Measurements from ENCODE around the gene DUSP10. TPM values are rescaled to one million over a fixed set of nuclear protein-coding genes. Genes with fewer than 3 reads are reported as not detected.

The DUSP10 gene
- total RNA-seq, 1 donor from 2014 or later = 5.8 TPM

DNA sequence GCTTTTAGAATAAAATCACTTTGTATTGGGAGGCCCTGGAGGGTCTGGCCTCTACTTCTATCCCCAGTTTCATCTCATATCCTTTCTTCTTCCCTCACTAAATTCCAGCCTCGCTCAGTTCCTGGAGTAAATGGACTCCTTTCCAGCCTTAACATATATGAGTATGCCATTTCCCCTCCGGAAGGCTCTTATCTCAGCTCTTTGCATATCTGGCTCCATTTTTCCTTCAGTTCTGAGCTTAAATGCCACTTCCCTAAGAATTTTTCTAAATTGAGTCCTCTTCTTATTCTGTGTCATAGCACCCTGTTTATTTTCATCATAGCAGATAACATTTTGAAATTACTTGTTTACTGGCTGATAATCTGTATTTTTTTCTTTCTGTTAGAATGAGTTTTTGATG, 20.2 kb upstream of the DUSP10 start:
- DNase-seq = no peak

DNA sequence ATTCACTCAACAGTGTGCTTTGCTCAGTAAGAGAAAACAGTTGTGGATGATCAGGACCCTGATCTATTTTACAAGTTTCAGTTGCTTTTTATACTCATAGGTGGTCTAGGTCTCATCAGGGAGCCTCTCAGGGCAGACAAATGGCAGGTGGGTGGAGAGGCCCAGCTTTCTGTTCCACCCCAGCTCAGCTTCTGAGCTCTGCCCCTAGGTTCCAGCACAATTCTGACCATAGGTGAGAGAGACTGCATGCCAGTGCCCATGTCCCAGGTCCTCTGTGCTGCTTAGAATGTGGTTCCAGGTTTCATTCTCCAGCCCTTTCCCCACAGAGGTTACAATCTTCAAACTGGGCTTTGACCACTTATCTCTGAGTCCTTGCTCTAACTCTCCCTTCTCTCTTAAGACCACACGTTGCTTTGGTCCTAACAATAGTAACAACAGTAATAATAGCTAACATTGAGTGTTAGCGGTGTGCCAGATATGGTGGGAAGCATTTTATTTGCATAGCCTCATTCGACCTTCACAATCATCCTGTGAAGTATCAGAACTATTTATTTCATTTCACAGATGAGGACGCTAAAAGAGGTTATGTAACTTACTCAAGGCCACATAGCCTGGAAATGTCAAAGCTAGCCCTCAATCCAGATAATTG, 19.6 kb upstream of the DUSP10 start:
- DNase-seq = no peak

DNA sequence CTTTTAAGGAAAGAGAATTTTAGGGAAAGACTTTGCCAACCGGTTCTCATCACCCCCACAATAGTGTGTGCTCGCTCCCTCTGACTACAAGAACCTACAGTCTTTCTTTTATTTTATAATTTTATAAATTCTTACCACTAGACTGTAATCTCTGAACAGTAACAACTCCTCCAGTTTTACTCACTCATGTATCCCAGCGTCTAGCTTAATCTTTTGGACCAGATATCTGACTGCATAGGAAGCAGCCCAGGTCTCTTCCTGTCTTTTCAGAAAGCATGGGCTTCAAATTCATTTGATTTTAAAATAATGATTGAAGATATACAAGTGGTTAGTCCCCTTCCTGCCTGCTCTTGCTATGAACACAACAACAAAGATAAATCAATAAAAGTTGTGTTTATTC, 19.0 kb upstream of the DUSP10 start:
- DNase-seq = no peak

DNA sequence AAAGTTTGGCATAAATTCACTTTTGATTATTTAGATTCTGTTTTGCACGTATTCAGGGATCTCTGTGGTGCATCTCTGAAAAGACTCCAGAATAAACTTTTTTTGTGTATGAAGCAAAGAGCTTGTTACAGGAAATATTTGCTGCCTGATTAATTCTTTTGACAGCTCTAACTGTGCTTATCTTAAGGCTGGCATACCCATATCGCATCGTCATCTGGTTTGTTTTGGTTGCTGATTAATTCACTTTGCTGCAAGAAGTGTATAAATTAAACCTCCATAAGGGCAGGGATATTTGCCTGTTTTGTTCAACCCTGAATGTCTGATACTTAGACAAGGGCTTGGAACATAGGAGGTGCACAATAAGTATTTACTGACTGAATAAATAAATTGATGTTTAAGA, 17.5 kb upstream of the DUSP10 start:
- DNase-seq = peak; percentile 24

GRCh38 chr1:221758455-221758854, 16.6 kb upstream of the DUSP10 start:
- no peak for DNase-seq

GRCh38 chr1:221756830-221757551, 15.1 kb upstream of the DUSP10 start:
- DNase-seq = no peak

- DNase-seq = no peak
These were observed 11.9 kb upstream of the DUSP10 start for GRCh38 chr1:221753828-221754188.

DNA sequence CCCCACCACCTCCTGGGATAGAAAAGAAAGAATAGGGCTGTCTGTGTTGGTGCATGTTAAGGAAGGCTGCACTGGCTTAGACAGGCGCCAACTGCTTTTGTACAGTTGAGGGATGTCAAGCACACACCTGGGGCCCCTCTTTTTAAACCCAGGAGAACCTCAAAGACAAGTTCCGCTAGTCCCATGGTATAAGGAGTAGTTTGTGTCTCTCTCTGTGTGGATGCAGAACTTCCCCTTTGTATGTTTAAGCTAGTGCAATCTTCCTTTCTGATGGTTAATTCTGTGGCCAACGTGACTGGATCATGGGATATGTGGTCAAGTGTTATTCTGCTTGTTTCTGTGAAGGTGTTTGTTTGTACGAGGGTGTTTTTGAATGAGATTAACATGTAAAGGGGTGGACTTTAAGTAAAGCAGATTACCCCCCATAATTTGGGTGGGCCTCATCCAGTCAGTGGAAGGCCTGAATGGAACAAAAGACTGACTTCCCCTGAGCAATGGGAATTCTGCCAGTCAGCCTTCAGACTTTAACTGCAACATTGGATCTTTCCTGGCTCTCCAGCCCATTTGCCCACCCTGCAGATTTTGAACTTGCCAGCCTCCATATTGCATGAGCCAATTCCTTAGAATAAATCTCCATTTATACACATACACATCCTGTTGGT, 9.5 kb upstream of the DUSP10 start:
- no peak for DNase-seq

DNA sequence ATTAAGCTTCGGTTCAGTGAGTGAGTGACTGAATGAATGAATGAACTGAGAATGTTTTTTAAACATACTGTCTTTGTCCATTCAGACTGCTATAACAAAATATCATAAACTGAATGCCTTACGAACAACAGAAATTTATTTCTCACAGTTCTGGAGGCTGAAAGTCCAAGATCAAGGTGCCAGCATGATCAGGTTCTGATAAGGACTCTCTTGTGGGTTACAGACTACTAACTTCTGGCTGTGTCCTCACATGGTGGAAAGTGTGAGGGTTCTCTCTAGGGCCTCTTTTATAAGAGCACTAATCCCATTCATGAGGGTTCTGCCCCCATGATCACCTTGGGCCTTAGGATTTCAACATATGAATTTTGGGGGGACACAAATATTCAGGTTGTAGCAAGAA, 7.1 kb upstream of the DUSP10 start:
- DNase-seq = no peak

GRCh38 chr1:221747839-221748238, 6.0 kb upstream of the DUSP10 start:
- no peak for DNase-seq

- peak; percentile 7 for DNase-seq
These were observed 1.7 kb upstream of the DUSP10 start for GRCh38 chr1:221743416-221744208.

GRCh38 chr1:221742555-221743415, 896 bp upstream of the DUSP10 start:
- peak; percentile 72 for DNase-seq

GRCh38 chr1:221740993-221741702, 741 bp downstream of the DUSP10 start:
- DNase-seq = peak; percentile 25

DNA sequence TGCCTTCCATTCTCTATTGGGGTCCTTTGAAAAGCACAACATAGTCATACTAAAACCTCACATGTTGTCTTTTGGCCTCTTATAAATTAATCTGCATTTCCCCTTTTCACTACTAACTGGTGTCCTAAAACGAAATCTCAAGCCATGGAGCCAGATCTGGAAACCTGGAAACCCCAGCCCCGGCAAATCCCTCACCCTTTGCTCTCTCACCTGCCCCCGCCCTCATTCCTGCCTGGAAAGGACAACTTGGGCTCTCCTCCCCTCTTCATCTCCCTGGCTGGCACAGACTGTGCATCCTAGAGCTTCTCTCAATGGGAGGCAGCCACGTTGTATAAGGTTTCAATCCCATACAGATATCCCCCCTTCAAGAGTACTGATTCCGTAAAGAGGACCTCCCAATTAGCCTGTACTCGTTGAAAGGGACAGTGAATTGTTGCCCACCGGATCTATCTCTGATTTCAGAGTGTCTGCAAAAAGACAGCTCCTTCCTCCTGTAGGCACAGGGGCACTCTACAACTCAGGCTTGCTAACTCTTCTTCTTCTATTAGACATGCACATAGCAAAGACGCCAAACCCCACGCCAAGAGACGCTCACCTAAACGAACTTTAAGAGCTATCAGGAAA, 1.4 kb downstream of the DUSP10 start:
- peak; percentile 15 for DNase-seq

GRCh38 chr1:221739677-221740025, 2.2 kb downstream of the DUSP10 start:
- no peak for DNase-seq

GRCh38 chr1:221739018-221739676, 2.7 kb downstream of the DUSP10 start:
- DNase-seq = no peak

DNA sequence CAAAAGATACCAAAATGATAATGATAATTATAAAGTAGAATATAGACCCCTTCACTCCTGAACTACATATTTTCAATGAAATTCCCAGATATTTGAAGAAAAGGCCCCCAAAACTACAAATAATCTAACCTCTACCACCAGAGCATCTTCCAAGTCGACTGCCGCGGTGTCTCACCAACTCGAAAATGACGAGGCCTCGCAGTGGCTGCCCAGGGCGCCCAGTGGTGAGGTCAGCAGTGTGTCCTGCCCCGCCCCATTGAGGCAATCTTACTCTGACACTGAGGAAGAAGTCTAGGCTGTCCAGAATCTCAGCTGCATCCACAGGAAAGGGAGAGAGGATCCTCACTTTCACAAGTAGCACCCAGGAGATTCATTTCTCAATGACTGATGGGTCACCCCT, 5.2 kb downstream of the DUSP10 start:
- DNase-seq = no peak

DNA sequence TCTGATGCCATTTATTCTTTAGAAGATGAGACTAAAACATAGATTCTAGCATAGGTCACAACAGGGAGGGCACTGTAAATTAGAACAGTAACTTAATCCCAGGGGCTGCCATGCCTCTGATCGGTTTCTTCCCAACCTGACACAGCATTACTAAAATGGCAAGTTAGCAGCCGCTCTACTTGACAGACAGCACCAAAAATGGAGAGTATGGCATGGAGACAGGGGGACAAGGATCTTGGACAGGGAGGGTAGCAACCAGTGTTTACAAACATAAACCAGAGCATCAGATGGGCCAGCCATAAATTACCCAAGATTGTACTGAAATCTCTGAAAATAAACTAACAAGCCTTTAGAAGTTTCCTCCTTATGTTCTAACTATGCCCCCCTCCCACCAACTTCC, 5.9 kb downstream of the DUSP10 start:
- DNase-seq = no peak

- no peak for DNase-seq
These were observed 7.7 kb downstream of the DUSP10 start for GRCh38 chr1:221734187-221734586.

GRCh38 chr1:221732052-221732451, 9.8 kb downstream of the DUSP10 start:
- DNase-seq = no peak

All from dermis blood vessel endothelial cell (primary cell).